ENCODE data around the gene IFNG-AS1. TPM values are rescaled to one million over a fixed set of nuclear protein-coding genes. Genes with fewer than 3 reads are reported as not detected.

Gene IFNG-AS1
- total RNA-seq, 1 experiment from 2014 or later, result not detected

DNA sequence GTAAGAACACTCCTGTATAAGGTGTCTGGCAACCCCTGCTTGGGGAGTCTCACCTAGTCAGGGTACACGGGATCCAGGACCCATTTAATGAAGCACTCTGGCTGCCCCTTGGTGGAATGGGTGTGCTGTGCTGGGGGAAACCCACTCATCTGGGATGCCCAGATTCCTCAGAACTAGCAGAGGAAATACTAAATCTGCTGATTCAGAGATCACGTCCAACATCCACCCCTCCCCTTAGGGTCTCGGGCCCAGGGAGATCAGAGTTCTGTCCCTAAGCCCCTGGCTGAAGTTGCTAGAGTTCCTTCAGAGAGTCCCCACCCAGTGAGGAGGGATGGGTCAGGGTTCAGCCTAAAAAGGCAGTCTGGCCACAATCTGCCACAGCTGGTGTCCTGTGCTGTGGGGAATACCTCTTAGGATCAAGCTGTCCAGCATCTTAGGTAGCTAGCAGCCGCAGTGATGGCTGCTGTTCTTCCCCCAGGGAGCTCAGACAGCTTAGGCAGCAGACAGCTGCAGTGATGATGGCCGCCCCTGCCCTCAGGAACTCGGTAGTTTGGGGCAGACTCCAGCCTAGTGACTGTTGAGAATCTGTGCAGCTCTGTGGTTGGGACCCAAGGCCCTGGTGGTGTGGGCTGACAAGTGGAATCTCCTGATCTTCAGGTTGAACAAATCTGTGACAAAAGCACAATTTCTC, 74.8 kb downstream of the IFNG-AS1 start:
- no peaks in the 10 kb centered on the region for H3K36me3 ChIP-seq (ENCODE audit: control insufficient read depth, insufficient read depth, low read length)
- H3K9me3 ChIP-seq, result peaks cover 20% of the 10 kb centered on the region; the same call in 1 of the 2 replicates
- Mint-ChIP-seq H3K27me3 (ENCODE audit: insufficient read depth, unreplicated experiment) (peaks cover 3% of the 10 kb centered on the region), H3K9me3 (ENCODE audit: unreplicated experiment) (peaks cover 40% of the 10 kb centered on the region), H3K27ac (ENCODE audit: unreplicated experiment) (no peak overlapping the region), H3K36me3 (ENCODE audit: insufficient read depth, unreplicated experiment) (no peaks in the 10 kb centered on the region), H3K4me3 (ENCODE audit: unreplicated experiment) (no peak overlapping the region), H3K4me1 (ENCODE audit: low read depth, unreplicated experiment) (no peaks in the 10 kb centered on the region)
- POLR2A ChIA-PET, result no interaction called here
- no TSS peak for BruUV-seq (replicated peaks)
- CTCF ChIA-PET, result no interaction called here
- intact Hi-C loops (cut with micrococcal nuclease; ENCODE audit: unreplicated experiment), result no loop called here
- TF ChIP-seq, protein P1, sequence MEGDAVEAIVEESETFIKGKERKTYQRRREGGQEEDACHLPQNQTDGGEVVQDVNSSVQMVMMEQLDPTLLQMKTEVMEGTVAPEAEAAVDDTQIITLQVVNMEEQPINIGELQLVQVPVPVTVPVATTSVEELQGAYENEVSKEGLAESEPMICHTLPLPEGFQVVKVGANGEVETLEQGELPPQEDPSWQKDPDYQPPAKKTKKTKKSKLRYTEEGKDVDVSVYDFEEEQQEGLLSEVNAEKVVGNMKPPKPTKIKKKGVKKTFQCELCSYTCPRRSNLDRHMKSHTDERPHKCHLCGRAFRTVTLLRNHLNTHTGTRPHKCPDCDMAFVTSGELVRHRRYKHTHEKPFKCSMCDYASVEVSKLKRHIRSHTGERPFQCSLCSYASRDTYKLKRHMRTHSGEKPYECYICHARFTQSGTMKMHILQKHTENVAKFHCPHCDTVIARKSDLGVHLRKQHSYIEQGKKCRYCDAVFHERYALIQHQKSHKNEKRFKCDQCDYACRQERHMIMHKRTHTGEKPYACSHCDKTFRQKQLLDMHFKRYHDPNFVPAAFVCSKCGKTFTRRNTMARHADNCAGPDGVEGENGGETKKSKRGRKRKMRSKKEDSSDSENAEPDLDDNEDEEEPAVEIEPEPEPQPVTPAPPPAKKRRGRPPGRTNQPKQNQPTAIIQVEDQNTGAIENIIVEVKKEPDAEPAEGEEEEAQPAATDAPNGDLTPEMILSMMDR (IDR thresholded peaks at IDR 0.05; ENCODE audit: insufficient read depth in 1 of 2, low read depth in 1 of 2, low read length in 1 of 2, severe bottlenecking in 1 of 2, unreplicated experiment in 1 of 2), result no peak
- no peak overlapping the region for H3K4me3 ChIP-seq (ENCODE audit: low read depth, low read length)
- H3K4me1 ChIP-seq, result no peaks in the 10 kb centered on the region
- no peak for DNase-seq
- no peaks in the 10 kb centered on the region for H3K27me3 ChIP-seq (replicated peaks; ENCODE audit: control insufficient read depth, insufficient read depth, low read length)

DNA sequence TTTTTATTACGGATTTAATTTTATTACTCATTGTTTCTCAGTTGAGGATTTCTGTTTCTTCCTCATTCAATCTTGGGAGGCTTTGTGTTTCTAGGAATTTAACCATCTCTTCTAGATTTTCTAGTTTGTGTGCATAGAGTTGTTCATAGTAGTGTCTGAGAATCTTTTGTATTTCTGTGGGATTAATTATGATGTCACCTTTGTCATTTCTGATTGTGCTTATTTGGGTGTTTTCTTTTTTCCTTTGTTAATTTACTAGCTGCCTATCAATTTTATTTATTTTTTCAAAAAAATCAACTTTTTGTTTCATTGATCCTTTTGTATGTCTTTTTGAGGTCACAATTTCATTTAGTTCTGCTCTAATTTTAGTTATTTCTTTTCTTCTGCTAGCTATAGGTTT, 75.9 kb downstream of the IFNG-AS1 start:
- H3K9me3 Mint-ChIP-seq (ENCODE audit: unreplicated experiment), result peaks cover 40% of the 10 kb centered on the region
- intact Hi-C loops (cut with micrococcal nuclease; ENCODE audit: unreplicated experiment), result no loop called here
- Histone ChIP-seq H3K4me3 (ENCODE audit: low read depth, low read length) (no peak overlapping the region), H3K9me3 (peaks cover 12% of the 10 kb centered on the region; the same call in 1 of the 2 replicates), H3K4me1 (no peaks in the 10 kb centered on the region), H3K36me3 (ENCODE audit: control insufficient read depth, insufficient read depth, low read length) (no peaks in the 10 kb centered on the region), H3K27me3 (replicated peaks; ENCODE audit: control insufficient read depth, insufficient read depth, low read length) (no peaks in the 10 kb centered on the region)
- H3K36me3 Mint-ChIP-seq (ENCODE audit: insufficient read depth, unreplicated experiment), result no peaks in the 10 kb centered on the region
- no peak overlapping the region for H3K27ac Mint-ChIP-seq (ENCODE audit: unreplicated experiment)
- BruUV-seq (replicated peaks), result no TSS peak
- no peak for DNase-seq
- POLR2A ChIA-PET, result no interaction called here
- peaks cover 3% of the 10 kb centered on the region for H3K27me3 Mint-ChIP-seq (ENCODE audit: insufficient read depth, unreplicated experiment)
- no peak overlapping the region for H3K4me3 Mint-ChIP-seq (ENCODE audit: unreplicated experiment)
- CTCF ChIA-PET, result no interaction called here
- H3K4me1 Mint-ChIP-seq (ENCODE audit: low read depth, unreplicated experiment), result no peaks in the 10 kb centered on the region
- TF ChIP-seq, protein P1 (IDR thresholded peaks at IDR 0.05; ENCODE audit: insufficient read depth in 1 of 2, low read depth in 1 of 2, low read length in 1 of 2, severe bottlenecking in 1 of 2, unreplicated experiment in 1 of 2), result no peak

DNA sequence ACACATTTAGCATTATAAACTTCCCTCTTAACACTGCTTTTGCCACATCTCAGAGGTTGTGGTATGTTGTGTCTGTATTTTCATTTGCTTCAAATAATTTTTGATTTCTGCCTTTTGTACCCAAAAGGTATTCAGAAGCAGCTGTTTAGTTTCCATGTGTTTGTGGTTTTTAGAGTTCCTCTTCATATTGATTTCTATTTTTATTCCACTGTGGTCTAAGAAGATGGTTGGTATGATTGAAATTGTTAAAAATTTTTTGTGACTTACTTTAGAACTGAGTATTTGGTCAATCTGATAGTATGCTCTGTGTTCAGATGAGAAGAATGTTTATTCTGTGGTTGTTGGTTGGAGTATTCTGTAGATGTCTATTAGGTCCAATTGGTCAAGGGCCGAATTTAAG, 76.4 kb downstream of the IFNG-AS1 start:
- TF ChIP-seq, protein P1 (IDR thresholded peaks at IDR 0.05; ENCODE audit: insufficient read depth in 1 of 2, low read depth in 1 of 2, low read length in 1 of 2, severe bottlenecking in 1 of 2, unreplicated experiment in 1 of 2), result no peak

More for the DNA sequence above, 76.4 kb downstream of the IFNG-AS1 start:
- CTCF ChIA-PET, result no interaction called here
- no peaks in the 10 kb centered on the region for H3K36me3 ChIP-seq (ENCODE audit: control insufficient read depth, insufficient read depth, low read length)
- Mint-ChIP-seq H3K4me1 (ENCODE audit: low read depth, unreplicated experiment) (no peaks in the 10 kb centered on the region), H3K27ac (ENCODE audit: unreplicated experiment) (no peak overlapping the region), H3K9me3 (ENCODE audit: unreplicated experiment) (peaks cover 40% of the 10 kb centered on the region), H3K36me3 (ENCODE audit: insufficient read depth, unreplicated experiment) (no peaks in the 10 kb centered on the region), H3K4me3 (ENCODE audit: unreplicated experiment) (no peak overlapping the region), H3K27me3 (ENCODE audit: insufficient read depth, unreplicated experiment) (peaks cover 3% of the 10 kb centered on the region)
- POLR2A ChIA-PET, result no interaction called here
- no peak for DNase-seq
- H3K4me3 ChIP-seq (ENCODE audit: low read depth, low read length), result no peak overlapping the region
- no TSS peak for BruUV-seq (replicated peaks)
- H3K4me1 ChIP-seq, result no peaks in the 10 kb centered on the region
- H3K27me3 ChIP-seq (replicated peaks; ENCODE audit: control insufficient read depth, insufficient read depth, low read length), result no peaks in the 10 kb centered on the region
- H3K9me3 ChIP-seq, result peaks cover 12% of the 10 kb centered on the region; the same call in 1 of the 2 replicates
- intact Hi-C loops (cut with micrococcal nuclease; ENCODE audit: unreplicated experiment), result no loop called here
